Osteoblast (primary cell): ENCODE measurements around the gene ANO3. TPM values are rescaled to one million over a fixed set of nuclear protein-coding genes. Genes with fewer than 3 reads are reported as not detected.

ENCODE experiments used
- DNase-seq: peaks from one replicate; pipeline ENCODE4 v3.0.0; 2011; ENCODE audit warnings: low spot score, mixed read lengths; ENCODE audit not compliant: insufficient read length; ENCODE audit errors: missing footprints
- H2AFZ ChIP-seq: 2 replicates; pipeline ENCODE4 v1.6.0; 2011; ENCODE audit warnings: mild to moderate bottlenecking, low read length
- H3K27ac ChIP-seq: 2 replicates; pipeline ENCODE4 v1.5.1; 2011; ENCODE audit warnings: mild to moderate bottlenecking, low read depth, low read length, moderate library complexity
- H3K27me3 ChIP-seq: 2 replicates; pipeline ENCODE4 v1.6.0; 2012; ENCODE audit warnings: mild to moderate bottlenecking, control low read depth, inconsistent platforms, low read length, moderate library complexity; ENCODE audit not compliant: insufficient read depth
- H3K36me3 ChIP-seq: 2 replicates; pipeline ENCODE4 v1.5.1; 2011; ENCODE audit warnings: mild to moderate bottlenecking, low read length, control low read depth, moderate library complexity; ENCODE audit not compliant: insufficient read depth
- H3K4me1 ChIP-seq: 2 replicates; pipeline ENCODE4 v1.5.1; 2011; ENCODE audit warnings: mild to moderate bottlenecking, low read length, control low read depth, moderate library complexity; ENCODE audit not compliant: insufficient read depth
- H3K4me2 ChIP-seq: 2 replicates; pipeline ENCODE4 v1.6.0; 2011; ENCODE audit warnings: mild to moderate bottlenecking, low read length; ENCODE audit not compliant: insufficient read depth
- H3K4me3 ChIP-seq: fragments of 200-600 bp; sonication (generic); 3 replicates; pipeline ENCODE4 v1.5.1; 2012; ENCODE audit warnings: mild to moderate bottlenecking, low read length, inconsistent platforms; ENCODE audit not compliant: insufficient read depth
- H3K79me2 ChIP-seq: 2 replicates; pipeline ENCODE4 v1.6.0; 2012; ENCODE audit warnings: mild to moderate bottlenecking, low read length, control low read depth, inconsistent platforms; ENCODE audit not compliant: insufficient read depth
- H3K9me3 ChIP-seq: 2 replicates; pipeline ENCODE4 v1.5.1; 2011; ENCODE audit warnings: low read depth, low read length, control low read depth
- H4K20me1 ChIP-seq: 2 replicates; pipeline ENCODE4 v1.6.0; 2012; ENCODE audit warnings: mild to moderate bottlenecking, low read length, control low read depth; ENCODE audit not compliant: insufficient read depth
- total RNA-seq: library from RNA; depleted of rRNA; stranded (reverse); fragments of >200 nt; gene quantifications from 2 replicates; pipeline ENCODE4 v1.2.3, GENCODE V29; 2012
- TF ChIP-seq, protein P1 (sequence below): IDR thresholded peaks from 2 replicates; pipeline ENCODE4 v1.5.1; 2011; ENCODE audit warnings: mild to moderate bottlenecking, low read depth, low read length, moderate library complexity; ENCODE audit errors: extremely low read depth

ANO3 gene
- total RNA-seq, 1 donor = under 0.01 TPM

GRCh38 chr11:26688701-26689100, 356.8 kb downstream of the ANO3 start:
- Histone ChIP-seq H3K79me2 (no peaks in the 10 kb centered on the region), H3K4me1 (no peaks in the 10 kb centered on the region), H3K27me3 (no peaks in the 10 kb centered on the region), H3K27ac (no peak overlapping the region), H3K9me3 (no peaks in the 10 kb centered on the region), H3K4me2 (no peak overlapping the region), H3K4me3 (no peak overlapping the region), H2AFZ (no peak overlapping the region), H4K20me1 (no peaks in the 10 kb centered on the region), H3K36me3 (no peaks in the 10 kb centered on the region)
- DNase-seq = no peak
- TF ChIP-seq, protein P1, sequence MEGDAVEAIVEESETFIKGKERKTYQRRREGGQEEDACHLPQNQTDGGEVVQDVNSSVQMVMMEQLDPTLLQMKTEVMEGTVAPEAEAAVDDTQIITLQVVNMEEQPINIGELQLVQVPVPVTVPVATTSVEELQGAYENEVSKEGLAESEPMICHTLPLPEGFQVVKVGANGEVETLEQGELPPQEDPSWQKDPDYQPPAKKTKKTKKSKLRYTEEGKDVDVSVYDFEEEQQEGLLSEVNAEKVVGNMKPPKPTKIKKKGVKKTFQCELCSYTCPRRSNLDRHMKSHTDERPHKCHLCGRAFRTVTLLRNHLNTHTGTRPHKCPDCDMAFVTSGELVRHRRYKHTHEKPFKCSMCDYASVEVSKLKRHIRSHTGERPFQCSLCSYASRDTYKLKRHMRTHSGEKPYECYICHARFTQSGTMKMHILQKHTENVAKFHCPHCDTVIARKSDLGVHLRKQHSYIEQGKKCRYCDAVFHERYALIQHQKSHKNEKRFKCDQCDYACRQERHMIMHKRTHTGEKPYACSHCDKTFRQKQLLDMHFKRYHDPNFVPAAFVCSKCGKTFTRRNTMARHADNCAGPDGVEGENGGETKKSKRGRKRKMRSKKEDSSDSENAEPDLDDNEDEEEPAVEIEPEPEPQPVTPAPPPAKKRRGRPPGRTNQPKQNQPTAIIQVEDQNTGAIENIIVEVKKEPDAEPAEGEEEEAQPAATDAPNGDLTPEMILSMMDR = no peak

GRCh38 chr11:26696330-26696729, 364.4 kb downstream of the ANO3 start:
- H3K36me3 ChIP-seq = no peaks in the 10 kb centered on the region
- no peaks in the 10 kb centered on the region for H4K20me1 ChIP-seq
- TF ChIP-seq, protein P1 = no peak
- no peaks in the 10 kb centered on the region for H3K4me1 ChIP-seq
- no peaks in the 10 kb centered on the region for H3K9me3 ChIP-seq
- no peak overlapping the region for H2AFZ ChIP-seq
- H3K4me2 ChIP-seq = no peak overlapping the region
- no peak for DNase-seq
- no peak overlapping the region for H3K27ac ChIP-seq
- H3K79me2 ChIP-seq = no peaks in the 10 kb centered on the region
- no peaks in the 10 kb centered on the region for H3K27me3 ChIP-seq
- H3K4me3 ChIP-seq = no peak overlapping the region

GRCh38 chr11:26698224-26698623, 366.3 kb downstream of the ANO3 start:
- DNase-seq = no peak
- Histone ChIP-seq H3K4me2 (no peak overlapping the region), H3K79me2 (no peaks in the 10 kb centered on the region), H3K27me3 (no peaks in the 10 kb centered on the region), H4K20me1 (no peaks in the 10 kb centered on the region), H3K27ac (no peak overlapping the region), H2AFZ (no peak overlapping the region), H3K9me3 (no peaks in the 10 kb centered on the region), H3K4me3 (no peak overlapping the region), H3K36me3 (no peaks in the 10 kb centered on the region), H3K4me1 (no peaks in the 10 kb centered on the region)
- TF ChIP-seq, protein P1 = no peak

GRCh38 chr11:26700574-26701235, 368.8 kb downstream of the ANO3 start:
- Histone ChIP-seq H3K4me2 (no peak overlapping the region), H3K79me2 (no peaks in the 10 kb centered on the region), H3K27me3 (no peaks in the 10 kb centered on the region), H3K4me1 (no peaks in the 10 kb centered on the region), H4K20me1 (no peaks in the 10 kb centered on the region), H3K4me3 (no peak overlapping the region), H3K36me3 (no peaks in the 10 kb centered on the region), H2AFZ (no peak overlapping the region), H3K9me3 (no peaks in the 10 kb centered on the region), H3K27ac (no peak overlapping the region)
- TF ChIP-seq, protein P1 = no peak
- DNase-seq = peak; percentile 25
